ENCODE data around the gene RASA3. TPM values are rescaled to one million over a fixed set of nuclear protein-coding genes. Genes with fewer than 3 reads are reported as not detected.
"Not testable (repeated sequence)": the region's sequence is repeated elsewhere in the genome, so short reads cannot be mapped to it uniquely, and the experiment has no call there.

Gene RASA3
- total RNA-seq, 1 experiment from 2014 or later: 0.95 TPM

DNA sequence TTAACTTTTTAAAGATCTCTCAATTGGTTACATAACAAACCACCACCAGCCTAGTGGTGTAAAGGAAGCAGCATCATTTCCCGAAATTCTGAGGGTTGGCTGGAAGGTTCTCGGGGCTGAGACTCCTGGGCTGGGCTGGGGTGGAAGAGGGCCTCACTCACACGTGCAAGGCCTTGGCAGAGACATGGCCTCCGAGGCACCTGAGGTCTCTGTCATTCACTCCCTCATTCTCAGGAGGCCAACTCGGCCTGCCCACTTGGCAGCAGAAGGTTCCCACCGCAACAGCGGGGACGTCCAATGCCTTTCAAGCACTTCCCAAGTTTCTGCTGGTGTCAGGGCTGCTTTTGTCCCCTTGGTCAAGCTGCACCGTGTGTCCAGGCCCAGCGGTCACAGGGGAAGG is 18.6 kb upstream of the RASA3 start:
- H3K4me3 ChIP-seq (ENCODE audit: low read depth, low read length): no peak overlapping the region
- ChIA-PET POLR2A (no interaction called here), CTCF (no interaction called here)
- no peaks in the 10 kb centered on the region for H3K4me1 Mint-ChIP-seq (ENCODE audit: low read depth, unreplicated experiment)
- H3K36me3 ChIP-seq (ENCODE audit: control insufficient read depth, insufficient read depth, low read length): no peaks in the 10 kb centered on the region
- H3K27me3 Mint-ChIP-seq (ENCODE audit: insufficient read depth, unreplicated experiment): peaks cover 11% of the 10 kb centered on the region
- H3K4me3 Mint-ChIP-seq (ENCODE audit: unreplicated experiment): no peak overlapping the region
- H3K27me3 ChIP-seq (replicated peaks; ENCODE audit: control insufficient read depth, insufficient read depth, low read length): no peaks in the 10 kb centered on the region
- TF ChIP-seq, protein P1, sequence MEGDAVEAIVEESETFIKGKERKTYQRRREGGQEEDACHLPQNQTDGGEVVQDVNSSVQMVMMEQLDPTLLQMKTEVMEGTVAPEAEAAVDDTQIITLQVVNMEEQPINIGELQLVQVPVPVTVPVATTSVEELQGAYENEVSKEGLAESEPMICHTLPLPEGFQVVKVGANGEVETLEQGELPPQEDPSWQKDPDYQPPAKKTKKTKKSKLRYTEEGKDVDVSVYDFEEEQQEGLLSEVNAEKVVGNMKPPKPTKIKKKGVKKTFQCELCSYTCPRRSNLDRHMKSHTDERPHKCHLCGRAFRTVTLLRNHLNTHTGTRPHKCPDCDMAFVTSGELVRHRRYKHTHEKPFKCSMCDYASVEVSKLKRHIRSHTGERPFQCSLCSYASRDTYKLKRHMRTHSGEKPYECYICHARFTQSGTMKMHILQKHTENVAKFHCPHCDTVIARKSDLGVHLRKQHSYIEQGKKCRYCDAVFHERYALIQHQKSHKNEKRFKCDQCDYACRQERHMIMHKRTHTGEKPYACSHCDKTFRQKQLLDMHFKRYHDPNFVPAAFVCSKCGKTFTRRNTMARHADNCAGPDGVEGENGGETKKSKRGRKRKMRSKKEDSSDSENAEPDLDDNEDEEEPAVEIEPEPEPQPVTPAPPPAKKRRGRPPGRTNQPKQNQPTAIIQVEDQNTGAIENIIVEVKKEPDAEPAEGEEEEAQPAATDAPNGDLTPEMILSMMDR (IDR thresholded peaks at IDR 0.05; ENCODE audit: insufficient read depth in 1 of 2, low read depth in 1 of 2, low read length in 1 of 2, severe bottlenecking in 1 of 2, unreplicated experiment in 1 of 2): no peak
- no TSS peak for BruUV-seq (replicated peaks)
- no peak for DNase-seq
- no peaks in the 10 kb centered on the region for H3K9me3 ChIP-seq
- no peaks in the 10 kb centered on the region for H3K4me1 ChIP-seq
- H3K36me3 Mint-ChIP-seq (ENCODE audit: insufficient read depth, unreplicated experiment): no peaks in the 10 kb centered on the region
- peaks cover 12% of the 10 kb centered on the region for H3K9me3 Mint-ChIP-seq (ENCODE audit: unreplicated experiment)
- no peak overlapping the region for H3K27ac Mint-ChIP-seq (ENCODE audit: unreplicated experiment)
- intact Hi-C loops (cut with micrococcal nuclease; ENCODE audit: unreplicated experiment): no loop called here

DNA sequence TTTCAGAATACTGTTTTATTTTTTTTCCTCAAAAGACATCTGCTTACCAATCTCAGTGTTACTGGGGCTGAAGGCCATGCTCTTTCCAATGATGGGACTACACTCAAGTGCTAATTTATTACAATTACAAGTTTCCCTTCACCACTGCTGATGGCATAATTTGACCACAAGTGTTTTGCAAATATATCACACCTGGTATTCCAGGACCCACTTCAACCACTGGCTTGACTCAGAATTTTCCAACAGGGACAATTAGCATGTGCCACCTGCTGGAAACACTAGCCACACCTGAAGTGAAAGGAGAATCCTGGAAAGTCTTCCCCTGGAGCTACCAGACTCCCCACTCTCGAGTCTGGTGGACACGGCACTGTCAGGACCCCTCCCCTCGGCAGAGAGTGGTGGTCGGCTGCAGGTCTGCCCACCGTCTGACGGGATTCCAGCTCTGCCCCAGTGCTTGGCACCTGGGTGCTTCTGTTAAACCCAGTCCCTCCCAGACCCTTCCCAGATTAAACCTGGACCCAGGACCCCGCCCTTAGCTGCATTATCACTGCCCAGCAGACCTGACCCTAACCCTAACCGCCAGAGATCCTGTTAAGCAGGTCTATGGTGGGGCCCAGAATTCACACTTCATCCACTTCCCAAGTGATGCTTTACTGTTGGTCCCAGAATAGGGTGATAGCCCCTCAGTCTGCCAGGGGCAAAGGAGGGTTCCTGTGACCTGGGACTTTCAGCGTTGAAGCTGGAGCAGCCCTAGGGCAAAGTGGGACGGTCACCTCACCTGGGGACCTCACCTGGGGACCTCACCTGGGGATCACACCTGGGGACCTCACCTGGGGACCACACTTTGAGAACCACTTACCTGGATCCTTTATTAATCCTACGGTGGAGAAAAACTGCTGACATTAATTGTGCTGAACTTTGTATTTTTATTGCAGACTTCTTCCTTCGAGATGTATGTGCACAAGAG is 17.6 kb upstream of the RASA3 start:
- no peaks in the 10 kb centered on the region for H3K9me3 ChIP-seq
- intact Hi-C loops (cut with micrococcal nuclease; ENCODE audit: unreplicated experiment): no loop called here
- H3K27me3 Mint-ChIP-seq (ENCODE audit: insufficient read depth, unreplicated experiment): peaks cover 11% of the 10 kb centered on the region
- H3K36me3 ChIP-seq (ENCODE audit: control insufficient read depth, insufficient read depth, low read length): no peaks in the 10 kb centered on the region
- TF ChIP-seq, protein P1 (IDR thresholded peaks at IDR 0.05; ENCODE audit: insufficient read depth in 1 of 2, low read depth in 1 of 2, low read length in 1 of 2, severe bottlenecking in 1 of 2, unreplicated experiment in 1 of 2): peak in 1 of 2 experiments; percentile 4
- H3K27me3 ChIP-seq (replicated peaks; ENCODE audit: control insufficient read depth, insufficient read depth, low read length): no peaks in the 10 kb centered on the region
- BruUV-seq (replicated peaks): no TSS peak
- H3K36me3 Mint-ChIP-seq (ENCODE audit: insufficient read depth, unreplicated experiment): no peaks in the 10 kb centered on the region
- no peaks in the 10 kb centered on the region for H3K4me1 ChIP-seq
- H3K4me3 ChIP-seq (ENCODE audit: low read depth, low read length): no peak overlapping the region
- no peaks in the 10 kb centered on the region for H3K4me1 Mint-ChIP-seq (ENCODE audit: low read depth, unreplicated experiment)
- no peak overlapping the region for H3K4me3 Mint-ChIP-seq (ENCODE audit: unreplicated experiment)
- ChIA-PET POLR2A (no interaction called here), CTCF (interaction anchor here (0.5 kb wide), 1 partner anchor 722 kb away, joined by 4 read pairs; no protein-coding TSS in a partner anchor)
- no peak overlapping the region for H3K27ac Mint-ChIP-seq (ENCODE audit: unreplicated experiment)
- H3K9me3 Mint-ChIP-seq (ENCODE audit: unreplicated experiment): peaks cover 12% of the 10 kb centered on the region
- no peak for DNase-seq

DNA sequence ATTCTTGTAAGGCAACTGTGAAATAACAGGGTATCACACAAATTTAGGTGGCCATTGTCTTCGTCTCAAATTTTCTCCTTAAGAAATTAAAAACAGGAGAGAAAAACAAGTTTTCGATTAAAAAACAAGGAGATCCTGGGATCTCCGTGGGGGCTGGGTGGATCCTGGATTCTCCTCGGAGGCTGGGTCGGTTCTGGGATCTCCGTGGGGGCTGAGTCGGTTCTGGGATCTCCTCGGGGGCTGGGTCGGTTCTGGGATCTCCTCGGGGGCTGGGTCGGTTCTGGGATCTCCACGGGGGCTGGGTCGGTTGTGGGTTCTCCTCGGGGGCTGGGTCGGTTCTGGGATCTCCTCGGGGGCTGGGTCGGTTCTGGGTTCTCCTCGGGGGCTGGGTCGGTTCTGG is 16.5 kb upstream of the RASA3 start:
- H3K9me3 Mint-ChIP-seq (ENCODE audit: unreplicated experiment); H3K4me3 ChIP-seq (ENCODE audit: low read depth, low read length); H3K4me3 Mint-ChIP-seq (ENCODE audit: unreplicated experiment); H3K4me1 Mint-ChIP-seq (ENCODE audit: low read depth, unreplicated experiment); H3K27me3 ChIP-seq (replicated peaks; ENCODE audit: control insufficient read depth, insufficient read depth, low read length); H3K36me3 ChIP-seq (ENCODE audit: control insufficient read depth, insufficient read depth, low read length); POLR2A ChIA-PET; intact Hi-C loops (cut with micrococcal nuclease; ENCODE audit: unreplicated experiment); BruUV-seq (replicated peaks); H3K9me3 ChIP-seq; H3K4me1 ChIP-seq; CTCF ChIA-PET; H3K27me3 Mint-ChIP-seq (ENCODE audit: insufficient read depth, unreplicated experiment); DNase-seq; H3K27ac Mint-ChIP-seq (ENCODE audit: unreplicated experiment); H3K36me3 Mint-ChIP-seq (ENCODE audit: insufficient read depth, unreplicated experiment): not testable (repeated sequence)
